HG02840 (cell line): Measurements from ENCODE around the gene RASGRF1.

Source experiments
- ATAC-seq: cut with Tn5 transposase; IDR thresholded peaks from one replicate; pipeline ENCODE4 v1.9.1; 2021; ENCODE audit warnings: mild to moderate bottlenecking, moderate library complexity, moderate number of reproducible peaks; ENCODE audit not compliant: unreplicated experiment, low FRiP score

The RASGRF1 gene

GRCh38 chr15:78968539-78969271 is 121.9 kb downstream of the RASGRF1 start:
- no peak for ATAC-seq

GRCh38 chr15:78968114-78968513 is 122.5 kb downstream of the RASGRF1 start:
- no peak for ATAC-seq

- ATAC-seq, result no peak
These were observed 130.3 kb downstream of the RASGRF1 start for GRCh38 chr15:78960308-78960707.

DNA sequence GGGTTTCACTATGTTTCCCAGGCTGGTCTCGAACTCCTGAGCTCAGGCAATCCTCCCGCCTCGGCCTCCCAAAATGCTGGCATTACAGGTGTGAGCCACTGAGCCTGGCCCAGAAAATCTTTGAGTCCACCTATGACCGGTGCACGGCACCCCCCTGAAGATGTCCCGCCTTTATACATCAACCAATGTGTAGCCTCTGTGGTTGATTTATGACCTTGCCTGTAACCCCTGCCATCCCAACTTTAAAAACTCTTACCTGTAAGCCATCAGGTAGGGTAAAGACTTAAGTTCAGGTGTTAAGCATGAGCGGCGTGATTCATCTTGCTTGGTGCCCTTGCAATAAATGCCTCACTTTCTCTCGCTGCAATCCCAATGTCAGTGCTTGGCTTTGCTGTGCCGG is 131.2 kb downstream of the RASGRF1 start:
- no peak for ATAC-seq

- ATAC-seq, result no peak
These were observed 133.0 kb downstream of the RASGRF1 start for GRCh38 chr15:78957416-78958093.

DNA sequence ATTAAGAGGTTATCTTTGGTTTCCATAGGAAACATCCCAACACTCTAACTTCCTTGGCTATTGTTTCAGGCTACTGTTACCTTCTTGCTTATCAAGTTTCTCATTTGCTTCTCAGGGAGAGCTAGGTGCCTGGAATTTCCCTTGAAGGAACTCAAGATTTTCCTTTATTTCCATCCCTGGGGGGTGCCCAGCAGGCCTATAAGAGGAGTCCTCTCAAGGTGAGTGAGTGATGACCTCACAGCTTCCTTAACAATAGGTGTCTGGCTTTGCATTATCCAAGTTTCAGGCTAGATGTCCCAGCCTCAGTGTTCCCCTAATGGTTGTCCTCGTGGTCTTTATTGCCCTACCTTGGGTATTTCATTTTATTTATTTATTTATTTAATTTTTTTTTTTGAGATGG is 133.6 kb downstream of the RASGRF1 start:
- no peak for ATAC-seq

DNA sequence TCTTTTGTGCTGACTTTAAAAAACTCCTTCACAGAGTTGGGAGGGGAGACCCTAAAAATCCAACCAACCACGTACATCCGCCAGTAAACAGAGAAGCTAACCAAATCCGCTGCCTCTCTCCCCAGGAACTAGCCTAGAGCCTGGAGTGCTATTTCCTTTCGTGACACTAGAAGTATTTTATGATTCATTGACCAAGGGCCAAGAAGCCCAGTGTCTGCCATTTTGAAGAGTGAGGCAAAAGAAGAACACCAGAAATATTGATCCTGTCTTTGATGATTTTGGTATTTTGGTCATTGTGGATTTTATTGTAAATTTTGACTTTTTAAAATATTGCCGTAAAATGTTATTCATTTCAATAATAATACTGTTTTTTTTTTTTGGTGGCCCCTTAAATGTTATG is 135.2 kb downstream of the RASGRF1 start:
- ATAC-seq, result no peak

GRCh38 chr15:78951841-78952238 is 138.7 kb downstream of the RASGRF1 start:
- no peak for ATAC-seq

- no peak for ATAC-seq
These were observed 139.4 kb downstream of the RASGRF1 start for GRCh38 chr15:78950902-78951840.

DNA sequence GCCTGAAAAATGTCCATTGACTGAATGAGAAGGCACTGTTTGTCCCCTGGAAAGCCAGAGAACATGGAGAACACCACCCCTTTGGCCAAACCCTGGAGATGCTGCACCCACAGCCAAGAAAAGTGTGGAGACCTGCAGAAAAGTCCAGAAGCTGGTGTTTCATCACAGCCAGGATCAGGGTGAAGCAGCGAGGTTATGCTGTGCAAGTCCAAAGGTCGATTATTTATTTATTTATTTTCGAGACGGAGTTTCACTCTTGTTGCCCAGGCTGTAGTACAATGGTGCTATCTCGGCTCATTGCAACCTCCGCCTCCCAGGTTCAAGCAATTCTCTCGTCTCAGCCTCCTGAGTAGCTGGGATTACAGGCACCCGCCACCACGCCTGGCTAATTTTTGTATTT is 140.2 kb downstream of the RASGRF1 start:
- no peak for ATAC-seq

DNA sequence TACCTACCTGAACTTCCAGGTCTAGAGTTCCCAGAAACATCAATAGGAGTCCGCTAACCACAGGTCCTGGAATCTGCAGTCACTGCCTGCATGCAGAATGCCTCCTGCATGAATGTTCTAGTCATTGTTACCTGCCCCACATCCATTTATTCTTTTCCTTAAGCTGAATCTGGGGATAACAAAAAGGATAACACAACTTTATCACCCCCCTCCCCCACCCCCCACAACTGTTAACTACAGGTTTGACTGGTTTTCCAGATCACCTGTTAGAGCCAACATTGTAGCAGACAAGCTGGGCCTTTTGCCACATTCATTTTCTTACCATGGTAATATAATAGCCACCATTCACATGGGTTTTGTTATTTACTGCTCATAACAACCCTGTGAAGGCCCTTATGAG is 141.1 kb downstream of the RASGRF1 start:
- ATAC-seq, result no peak

DNA sequence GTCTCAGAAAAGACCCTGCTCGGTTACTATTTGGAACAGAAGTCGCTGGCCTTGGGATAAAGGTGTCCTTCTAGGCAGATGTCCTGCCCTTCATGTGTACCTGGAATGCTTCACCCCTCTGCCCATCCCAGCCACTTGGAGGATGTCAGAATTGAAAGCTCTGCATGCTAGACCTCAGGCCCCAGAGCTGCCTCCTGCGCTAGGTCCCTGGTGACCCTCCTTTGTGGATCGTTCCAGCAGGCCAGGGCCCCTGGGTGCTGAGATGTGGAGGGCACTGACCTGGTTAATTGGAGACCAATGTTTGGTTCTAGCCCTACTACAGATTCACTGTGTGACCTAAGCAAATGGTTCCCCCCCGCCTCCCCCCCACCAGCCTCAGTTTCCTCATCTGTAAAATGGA is 143.1 kb downstream of the RASGRF1 start:
- no peak for ATAC-seq

GRCh38 chr15:78946493-78946892 is 144.1 kb downstream of the RASGRF1 start:
- no peak for ATAC-seq

DNA sequence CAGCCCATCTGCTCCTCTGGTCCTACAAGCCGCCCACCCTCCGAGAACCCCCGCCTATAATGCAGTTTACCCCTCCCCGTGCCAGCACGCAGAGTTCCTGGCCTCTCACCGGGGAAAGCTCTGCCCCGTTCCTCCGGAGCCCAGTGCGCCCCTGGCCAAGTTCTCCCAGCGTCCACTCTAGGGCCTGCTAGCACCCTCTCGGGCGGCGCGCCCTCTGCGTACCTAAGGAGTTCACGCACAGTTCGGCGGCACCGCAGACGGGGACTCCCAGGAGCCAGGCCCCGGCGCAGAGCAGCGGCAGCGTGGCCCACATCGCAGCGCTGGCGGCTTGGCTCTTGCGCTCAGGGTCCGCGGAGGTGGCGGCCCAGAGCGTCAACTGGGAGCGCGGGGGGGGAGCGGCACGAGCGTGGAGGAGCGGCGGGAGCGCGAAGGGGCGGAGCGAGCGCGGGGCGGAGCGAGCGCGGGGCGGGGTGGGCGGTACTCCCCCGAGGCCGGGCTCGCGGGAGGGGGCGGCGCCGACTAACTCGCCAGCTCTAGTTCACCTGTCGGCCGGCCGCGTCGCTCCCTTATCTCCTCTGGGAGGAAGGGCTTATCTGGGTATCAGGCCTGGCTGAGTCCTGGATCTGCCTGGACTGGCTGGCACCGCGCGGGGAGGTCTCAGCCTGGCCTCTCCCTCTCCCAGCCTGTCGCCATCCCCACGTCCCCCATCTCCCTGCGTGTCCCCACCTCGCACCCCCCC is 145.7 kb downstream of the RASGRF1 start, which contains the start of gene CTSH:
Gene CTSH, minus strand, starts transcription at position 378 of the 739 bp plus-strand sequence. Its CDS starts 65 bp downstream, at position 313.
- peak; percentile 64 for ATAC-seq

- no peak for ATAC-seq
These were observed 146.4 kb downstream of the RASGRF1 start for GRCh38 chr15:78944202-78944625.

- ATAC-seq, result no peak
These were observed 146.9 kb downstream of the RASGRF1 start for GRCh38 chr15:78943692-78944091.

DNA sequence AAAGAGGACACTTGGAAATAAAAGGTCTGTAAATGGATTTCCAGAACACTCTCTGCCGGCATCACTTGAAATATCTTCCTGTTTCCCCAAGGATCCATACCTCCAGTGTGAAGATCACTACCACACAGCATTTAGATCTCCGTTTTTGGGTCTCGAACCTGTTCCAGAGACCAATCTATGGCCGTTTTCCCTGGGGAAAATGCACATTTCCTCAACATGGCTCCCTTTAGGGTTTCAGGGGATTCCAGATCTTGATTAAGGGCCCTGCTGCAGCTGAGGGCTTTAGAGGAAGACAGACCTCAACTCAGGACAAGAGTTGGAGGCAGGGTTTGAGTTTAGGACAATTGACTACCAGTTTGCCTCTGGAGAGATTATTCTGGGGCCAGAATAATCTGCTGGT is 147.8 kb downstream of the RASGRF1 start:
- no peak for ATAC-seq

DNA sequence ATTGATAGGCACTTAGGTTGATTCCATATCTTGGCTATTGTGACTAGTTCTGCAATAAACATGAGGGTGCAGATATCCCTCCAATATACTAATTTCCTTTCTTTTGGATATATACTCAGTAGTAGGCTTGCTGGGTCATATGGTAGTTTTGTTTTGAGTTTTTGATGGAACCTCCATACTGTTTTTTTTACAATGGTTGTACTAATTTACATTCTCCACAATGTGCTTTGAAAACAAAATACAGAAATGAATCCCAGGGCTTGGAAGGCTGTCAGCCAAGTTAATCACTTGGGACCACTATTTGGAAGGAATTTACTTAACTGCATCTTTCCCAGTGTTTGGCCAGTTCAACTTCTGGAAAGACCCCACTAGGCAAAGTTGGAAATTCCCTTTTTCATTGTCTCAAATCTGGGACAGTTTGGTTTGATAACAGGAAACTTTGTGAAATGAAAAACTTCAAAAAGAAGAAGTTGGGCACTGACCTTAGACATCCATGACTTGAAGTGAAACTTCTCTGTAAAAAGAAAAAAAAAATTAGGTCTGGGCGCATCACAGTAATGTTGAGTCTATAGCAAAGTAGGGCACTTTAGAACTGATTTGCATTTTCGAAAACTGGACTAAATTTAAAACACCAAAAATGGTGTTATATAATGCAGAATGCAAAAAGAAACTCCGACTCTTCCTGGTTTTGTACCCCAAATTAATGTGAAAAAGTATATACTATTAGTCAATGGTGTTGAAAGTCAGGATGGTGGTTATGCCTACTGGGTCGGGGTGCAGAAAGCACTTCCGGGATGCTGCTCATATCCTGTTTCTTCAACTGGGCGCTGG is 151.7 kb downstream of the RASGRF1 start:
- ATAC-seq, result peak; percentile 62

DNA sequence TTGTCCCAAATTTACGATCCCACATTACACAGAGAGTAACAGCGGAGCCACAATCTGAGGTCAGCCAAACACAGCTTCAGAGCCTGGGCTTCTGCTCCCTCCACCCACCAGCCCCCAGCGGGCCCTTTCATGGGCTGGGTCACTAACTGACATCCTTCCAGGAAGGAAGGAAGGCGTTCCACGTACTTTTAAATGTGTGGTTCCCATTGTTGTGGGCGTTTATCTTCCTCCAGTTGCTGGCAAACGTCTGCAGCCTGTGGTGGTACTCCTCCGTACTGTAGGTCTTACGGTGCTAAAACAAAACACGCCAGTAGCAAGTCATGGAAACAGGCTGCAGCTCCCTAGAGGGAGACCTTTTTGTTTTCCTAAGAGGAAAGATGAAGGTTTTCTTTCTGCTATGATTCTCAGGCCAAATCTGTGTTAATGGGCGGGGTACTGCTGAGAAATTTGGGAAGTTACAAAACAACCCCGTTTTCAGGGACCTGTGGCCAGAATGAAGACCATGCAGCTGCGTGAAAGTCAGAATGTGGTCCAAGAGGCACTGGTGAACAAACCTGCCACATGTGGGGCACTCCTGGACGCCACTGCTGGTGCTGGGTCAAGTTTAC is 153.3 kb downstream of the RASGRF1 start:
- ATAC-seq, result no peak
